Measurements from ENCODE around the gene LRCH1.

Gene LRCH1

GRCh38 chr13:46594374-46595078, 41.6 kb downstream of the LRCH1 start:
- DNase-seq (ENCODE audit: low spot score) = no peak

- no peak for DNase-seq (ENCODE audit: low spot score)
These were observed 42.3 kb downstream of the LRCH1 start for GRCh38 chr13:46595136-46595884.

GRCh38 chr13:46595885-46596275, 42.9 kb downstream of the LRCH1 start:
- no peak for DNase-seq (ENCODE audit: low spot score)

- no peak for DNase-seq (ENCODE audit: low spot score)
These were observed 43.5 kb downstream of the LRCH1 start for GRCh38 chr13:46596466-46596865.

- DNase-seq (ENCODE audit: low spot score) = no peak
These were observed 45.3 kb downstream of the LRCH1 start for GRCh38 chr13:46598140-46598819.

GRCh38 chr13:46598820-46599180, 45.8 kb downstream of the LRCH1 start:
- DNase-seq (ENCODE audit: low spot score) = no peak

- no peak for DNase-seq (ENCODE audit: low spot score)
These were observed 48.0 kb downstream of the LRCH1 start for GRCh38 chr13:46600943-46601311.

- no peak for DNase-seq (ENCODE audit: low spot score)
These were observed 49.6 kb downstream of the LRCH1 start for GRCh38 chr13:46602531-46602930.

GRCh38 chr13:46603165-46603603, 50.2 kb downstream of the LRCH1 start:
- DNase-seq (ENCODE audit: low spot score) = peak; percentile 71

- DNase-seq (ENCODE audit: low spot score) = peak; percentile 74
These were observed 51.4 kb downstream of the LRCH1 start for GRCh38 chr13:46604226-46604990.

GRCh38 chr13:46605076-46605824, 52.3 kb downstream of the LRCH1 start:
- DNase-seq (ENCODE audit: low spot score) = no peak

- DNase-seq (ENCODE audit: low spot score) = no peak
These were observed 53.0 kb downstream of the LRCH1 start for GRCh38 chr13:46605825-46606554.

- DNase-seq (ENCODE audit: low spot score) = peak; percentile 60
These were observed 54.0 kb downstream of the LRCH1 start for GRCh38 chr13:46606970-46607369.

GRCh38 chr13:46607768-46608564, 55.0 kb downstream of the LRCH1 start:
- peak; percentile 98 for DNase-seq (ENCODE audit: low spot score)

- DNase-seq (ENCODE audit: low spot score) = peak; percentile 53
These were observed 56.1 kb downstream of the LRCH1 start for GRCh38 chr13:46609052-46609451.

- DNase-seq (ENCODE audit: low spot score) = no peak
These were observed 56.8 kb downstream of the LRCH1 start for GRCh38 chr13:46609726-46610125.

GRCh38 chr13:46612267-46612666, 59.3 kb downstream of the LRCH1 start:
- no peak for DNase-seq (ENCODE audit: low spot score)

- DNase-seq (ENCODE audit: low spot score) = no peak
These were observed 60.6 kb downstream of the LRCH1 start for GRCh38 chr13:46613409-46614049.

GRCh38 chr13:46614582-46614981, 61.6 kb downstream of the LRCH1 start:
- peak; percentile 69 for DNase-seq (ENCODE audit: low spot score)

Measured in SW480 (cell line).